ENCODE results near the gene C4B. TPM values are rescaled to one million over a fixed set of nuclear protein-coding genes. Genes with fewer than 3 reads are reported as not detected.

C4B gene
- polyA plus RNA-seq, 2 of the 4 experiments (the other 2 are of a cell fraction), result 1.3 TPM

GRCh38 chr6:32045811-32046449 lies 31.3 kb downstream of the C4B start:
- ATAC-seq (no peak), FAIRE-seq (no peak), DNase-seq (ENCODE audit: low read depth in 1 of 2, low spot score in 1 of 2) (no peak)
- Histone ChIP-seq H3K9me3 (no peaks in the 10 kb centered on the region), H3K4me1 (peaks cover 20% of the 10 kb centered on the region), H3K4me2 (no peak overlapping the region), H3K27ac (no peak overlapping the region), H3K4me3 (no peak overlapping the region)
- ChIA-PET CTCF (no interaction called here), POLR2A (no interaction called here)
- no peak for TF ChIP-seq EHF (CRISPR knock-in tag; IDR thresholded peaks at IDR 0.05)
- no peak for TF ChIP-seq HOXB13 (CRISPR knock-in tag; IDR thresholded peaks at IDR 0.05; ENCODE audit: low read depth)
- TF ChIP-seq HMGXB4 (CRISPR knock-in tag; IDR thresholded peaks at IDR 0.05; ENCODE audit: borderline replicate concordance), result no peak
- TF ChIP-seq ZSCAN20 (CRISPR knock-in tag; IDR thresholded peaks at IDR 0.05), result no peak
- TF ChIP-seq CHD4 (IDR thresholded peaks at IDR 0.05; ENCODE audit: borderline replicate concordance), result no peak
- no peak for TF ChIP-seq RCOR1 (IDR thresholded peaks at IDR 0.05; ENCODE audit: low read depth, low read length)
- TF ChIP-seq MYC (IDR thresholded peaks at IDR 0.05; ENCODE audit: borderline replicate concordance, low read length), result no peak
- WGBS (ENCODE audit: missing lambda C conversion rate), result 87% methylated on average over 3 of the region's 22 CpGs

- TF ChIP-seq RCOR1 (IDR thresholded peaks at IDR 0.05; ENCODE audit: low read depth, low read length) (no peak), CTCF (IDR thresholded peaks at IDR 0.05) (no peak), BCL3 (IDR thresholded peaks at IDR 0.05) (no peak), ESRRA (IDR thresholded peaks at IDR 0.05; ENCODE audit: borderline replicate concordance, low read length) (no peak), HOXB5 (CRISPR knock-in tag; IDR thresholded peaks at IDR 0.05) (no peak), FOXS1 (CRISPR knock-in tag; IDR thresholded peaks at IDR 0.05) (no peak), RNF2 (IDR thresholded peaks at IDR 0.05; ENCODE audit: borderline replicate concordance, low read depth) (no peak), EP300 (IDR thresholded peaks at IDR 0.05) (no peak)
- FAIRE-seq, result no peak
- 40% methylated on average over 2 of the region's 14 CpGs for WGBS (ENCODE audit: missing lambda C conversion rate)
- ChIA-PET CTCF (interaction anchor here (1.6 kb wide), 1 partner anchor 16 kb away, joined by 5 read pairs; no protein-coding TSS in a partner anchor), POLR2A (no interaction called here)
- peak in 1 of 2 experiments; percentile 31; a peak in 3 of 6 replicates for ATAC-seq
- Histone ChIP-seq H3K4me3 (no peak overlapping the region), H3K4me2 (peak overlapping the region; percentile 43; the same call in 2 of the 3 replicates), H3K9me3 (no peaks in the 10 kb centered on the region), H3K4me1 (peaks cover 20% of the 10 kb centered on the region), H3K27ac (peak overlapping the region in 1 of 2 experiments; percentile 67; a peak in 3 of 6 replicates)
- no peak for DNase-seq (ENCODE audit: low read depth in 1 of 2, low spot score in 1 of 2)
Measured at GRCh38 chr6:32046450-32047083, 32.0 kb downstream of the C4B start.

GRCh38 chr6:32047084-32047478 lies 32.5 kb downstream of the C4B start:
- Histone ChIP-seq H3K4me2 (peak overlapping the region; percentile 43; the same call in 2 of the 3 replicates), H3K9me3 (no peaks in the 10 kb centered on the region), H3K27ac (peak overlapping the region in 1 of 2 experiments; percentile 67; a peak in 3 of 6 replicates), H3K4me3 (no peak overlapping the region), H3K4me1 (peaks cover 20% of the 10 kb centered on the region)
- ChIA-PET CTCF (interaction anchor here (0.9 to 2.3 kb wide), 5 partner anchors 12 to 73 kb away, joined by 3 to 12 read pairs (median 5); no protein-coding TSS in a partner anchor), POLR2A (no interaction called here)
- TF ChIP-seq HOXA7 (CRISPR knock-in tag; IDR thresholded peaks at IDR 0.05), result no peak
- no peak for TF ChIP-seq CBX2 (IDR thresholded peaks at IDR 0.05; ENCODE audit: borderline replicate concordance, low read depth)
- TF ChIP-seq EHMT2 (IDR thresholded peaks at IDR 0.05; ENCODE audit: low read depth), result no peak
- TF ChIP-seq NPAS2 (CRISPR knock-in tag; IDR thresholded peaks at IDR 0.05; ENCODE audit: borderline replicate concordance), result no peak
- TF ChIP-seq MYC (IDR thresholded peaks at IDR 0.05; ENCODE audit: borderline replicate concordance, low read length), result no peak
- no peak for TF ChIP-seq ZC3H11A (IDR thresholded peaks at IDR 0.05)
- no peak for TF ChIP-seq ZSCAN20 (CRISPR knock-in tag; IDR thresholded peaks at IDR 0.05)
- no peak for TF ChIP-seq RARB (CRISPR knock-in tag; IDR thresholded peaks at IDR 0.05)
- no peak for TF ChIP-seq HEYL (CRISPR knock-in tag; IDR thresholded peaks at IDR 0.05)
- no peak for TF ChIP-seq HOXB13 (CRISPR knock-in tag; IDR thresholded peaks at IDR 0.05; ENCODE audit: low read depth)
- TF ChIP-seq HOXB5 (CRISPR knock-in tag; IDR thresholded peaks at IDR 0.05), result no peak
- FAIRE-seq, result no peak
- 50% methylated on average over 5 of the region's 11 CpGs for WGBS (ENCODE audit: missing lambda C conversion rate)
- DNase-seq (ENCODE audit: low read depth in 1 of 2, low spot score in 1 of 2), result no peak
- ATAC-seq, result no peak
